Transverse colon (tissue), 4 donors: Measurements from ENCODE around the gene RPL37. TPM values are rescaled to one million over a fixed set of nuclear protein-coding genes. Genes with fewer than 3 reads are reported as not detected.

Experiments
- DNase-seq: peaks from one replicate; pipeline ENCODE4 v3.0.0-alpha.2; 2019
- H3K27ac ChIP-seq, 4 donors: fragments of 200-600 bp; sonication (generic); 2 replicates each; pipeline ENCODE4 v1.5.1; 2016 to 2018; ENCODE audit warnings: inconsistent platforms in 4 of 4
- H3K27me3 ChIP-seq: fragments of 200-600 bp; sonication (generic); 2 replicates; pipeline ENCODE4 v1.5.1; 2017; ENCODE audit warnings: inconsistent platforms
- H3K36me3 ChIP-seq, 4 donors: fragments of 200-600 bp; sonication (generic); 2 replicates each; pipeline ENCODE4 v1.5.1; 2017 to 2019; ENCODE audit warnings: inconsistent platforms in 4 of 4
- H3K4me1 ChIP-seq, 4 donors: fragments of 200-600 bp; sonication (generic); 2 replicates each; pipeline ENCODE4 v1.5.1; 2017 to 2020; ENCODE audit warnings: inconsistent platforms in 4 of 4
- H3K4me3 ChIP-seq, 4 donors: fragments of 200-600 bp; sonication (generic); 1 replicate in 1 of 4; 2 replicates in 3 of 4; pipeline versions ENCODE4 v1.5.1 to v1.6.1; 2017 to 2019; ENCODE audit warnings: inconsistent platforms in 4 of 4
- H3K9me3 ChIP-seq, 2 donors: fragments of 200-600 bp; sonication (generic); 2 replicates each; pipeline ENCODE4 v1.5.1; 2017 to 2019; ENCODE audit warnings: inconsistent platforms in 2 of 2
- EP300 ChIP-seq: sonication (generic); formaldehyde crosslinking; IDR thresholded peaks from one replicate; pipeline ENCODE4 v1.6.1; 2017; ENCODE audit warnings: antibody characterized with exemption, low read depth
- POLR2AphosphoS5 ChIP-seq, 3 donors: sonication (generic); formaldehyde crosslinking; IDR thresholded peaks; one replicate each; pipeline ENCODE4 v1.6.1; 2016; ENCODE audit warnings: antibody characterized with exemption in 3 of 3
- WGBS, 2 donors: methylation state at CpG; one replicate each; pipeline ENCODE4 v1.1.5; 2018; ENCODE audit warnings: low coverage in 1 of 2; 5-methylcytosine and 5-hydroxymethylcytosine counted together
- in situ Hi-C, 4 donors: fragments of 200-750 bp; cut with MboI; loops; one replicate each; pipeline versions ENCODE4 v1.15.0 to v1.15.1; 2017; ENCODE audit warnings: low sequenced_read_pairs in 3 of 4, low pct_ligation_motif_present in 1 of 4, low pct_unique_long_range_greater_than_20kb in 1 of 4
- intact Hi-C: fragments of 100-400 bp; cut with DNase I; formaldehyde crosslinking; loops from one replicate; pipeline ENCODE4 v1.15.1; 2023; ENCODE audit warnings: low total_unique reads
- small RNA-seq, 4 donors: library from RNA; depleted of rRNA; stranded (forward); fragments of <200 nt; gene quantifications; one replicate each; pipeline ENCODE3, GENCODE V24; 2016
- total RNA-seq, 4 donors: library from RNA; depleted of rRNA; stranded (reverse); fragments of >200 nt; gene quantifications; one replicate each; pipeline ENCODE4 v1.1.0, GENCODE V29; 2016

RPL37 gene
- total RNA-seq, 4 donors from 2014 or later, result 15.1 to 157 (median 90.5) TPM

GRCh38 chr5:40775846-40776657 is 59.0 kb downstream of the RPL37 start:
- peak overlapping the region in 1 of 4 donors; percentile 18 for H3K4me3 ChIP-seq
- intact Hi-C loops, result no loop called here
- no peak for TF ChIP-seq EP300
- TF ChIP-seq POLR2AphosphoS5 (IDR thresholded peaks at IDR 0.05), result no peak
- H3K4me1 ChIP-seq, result peaks cover 0 to 30% (median 18%) of the 10 kb centered on the region in 4 donors
- H3K36me3 ChIP-seq, result peaks cover 0 to 21% (median 6%) of the 10 kb centered on the region in 4 donors
- peak overlapping the region; percentile 32 to 75 (median 73) for H3K27ac ChIP-seq
- in situ Hi-C loops, result no loop called here
- no peaks in the 10 kb centered on the region for H3K27me3 ChIP-seq
- WGBS, 2 donors, result 45 to 53% methylated on average over 5 to 6 of the region's 6 CpGs
- no peak for DNase-seq
- no peaks in the 10 kb centered on the region for H3K9me3 ChIP-seq

Small RNA genes within 50 kb of the gene (small RNA-seq; reads per million reads assigned to genes)
- gene RF00191 (0 reads per million in 4 donors), gene SNORD72 (55.4 to 199 (median 130) reads per million in 4 donors)

Other genes with a start within 250 kb of the RPL37 start
- gene PTGER4, start 155.3 kb downstream of the RPL37 start, total RNA-seq, result 100 to 1,000 TPM in 3 of 4 donors, 10 to 100 TPM in 1; 39.6 to 127 (median 105) TPM
- 10 to 100 TPM in 3 of 4 donors, 1 to 10 TPM in 1; 6.4 to 67.3 (median 17.4) TPM for gene TTC33, start 79.3 kb downstream of the RPL37 start, total RNA-seq
- gene PRKAA1, start 36.8 kb downstream of the RPL37 start, total RNA-seq, result 100 to 1,000 TPM in 3 of 4 donors, 10 to 100 TPM in 1; 79.3 to 262 (median 112) TPM
- gene CARD6, start 6.1 kb upstream of the RPL37 start, total RNA-seq, result 1 to 10 TPM in 3 of 4 donors, under 1 TPM in 1; 0.60 to 4.4 (median 3.0) TPM
- 100 to 1,000 TPM in 3 of 4 donors, 10 to 100 TPM in 1; 77.4 to 170 (median 127) TPM for gene C7, start 74.3 kb upstream of the RPL37 start, total RNA-seq
- gene MROH2B, start 236.1 kb upstream of the RPL37 start, total RNA-seq, result not detected